T47D (cell line): ENCODE results near the gene TNFRSF4.
"Not testable (repeated sequence)": the region's sequence is repeated elsewhere in the genome, so short reads cannot be mapped to it uniquely, and the experiment has no call there.

ENCODE experiments used
- DNase-seq, 2 experiments: peaks; one replicate each; pipeline versions ENCODE4 v3.0.0 to v3.0.0-alpha.2; 2011 to 2012; ENCODE audit warnings: low read depth in 1 of 2, low spot score in 1 of 2
- JUND ChIP-seq: IDR thresholded peaks from 2 replicates; pipeline ENCODE4 v1.6.1; 2012; ENCODE audit warnings: low read depth
- in situ Hi-C: cut with HindIII; loops from 2 replicates; pipeline ENCODE4 v1.10.0; 2016; ENCODE audit warnings: low sequenced_read_pairs, low pct_unique_long_range_greater_than_20kb

TNFRSF4 gene

DNA sequence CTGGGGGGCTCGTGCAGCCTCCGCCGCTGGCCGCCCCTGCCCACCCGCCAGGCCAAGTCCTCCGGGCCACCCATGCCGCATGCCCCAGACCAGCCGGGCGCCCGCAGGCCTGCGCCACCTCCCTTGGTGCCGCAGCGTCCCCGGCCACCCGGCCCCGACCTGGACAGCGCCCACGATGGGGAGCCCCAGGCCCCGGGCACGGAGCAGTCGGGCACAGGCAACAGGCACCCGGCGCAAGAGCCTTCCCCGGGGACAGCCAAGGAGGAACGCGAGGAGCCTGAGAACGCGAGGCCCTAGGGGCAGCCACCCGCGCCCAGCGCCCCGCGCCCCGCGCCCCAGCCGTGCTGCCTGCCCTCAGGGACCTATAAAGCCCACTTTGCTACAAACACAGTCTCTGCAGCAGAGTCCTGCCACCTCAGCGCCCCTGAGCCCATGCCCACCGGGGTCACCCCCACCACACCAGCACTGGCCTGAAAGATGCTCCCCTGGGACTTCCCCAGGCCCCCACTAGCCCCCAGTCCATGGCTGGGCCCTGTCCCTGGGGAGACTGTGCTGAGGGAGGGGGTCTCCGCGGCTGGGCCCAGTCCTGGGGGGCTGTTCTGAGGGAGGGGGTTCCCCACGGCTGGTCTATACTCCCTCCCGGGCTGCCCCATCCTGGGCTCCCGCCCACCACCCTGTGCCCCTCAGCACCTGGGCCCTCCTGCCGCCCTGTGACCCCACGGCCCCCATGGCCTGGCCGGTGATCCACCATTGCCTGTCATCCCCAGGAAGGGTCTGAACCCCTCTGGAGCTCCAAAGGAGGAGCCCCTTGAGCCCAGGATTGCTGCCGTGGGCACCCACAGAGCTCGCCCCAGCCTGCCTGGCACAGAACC lies 16.2 kb downstream of the TNFRSF4 start:
- DNase-seq: no peak
- TF ChIP-seq JUND: no peak

DNA sequence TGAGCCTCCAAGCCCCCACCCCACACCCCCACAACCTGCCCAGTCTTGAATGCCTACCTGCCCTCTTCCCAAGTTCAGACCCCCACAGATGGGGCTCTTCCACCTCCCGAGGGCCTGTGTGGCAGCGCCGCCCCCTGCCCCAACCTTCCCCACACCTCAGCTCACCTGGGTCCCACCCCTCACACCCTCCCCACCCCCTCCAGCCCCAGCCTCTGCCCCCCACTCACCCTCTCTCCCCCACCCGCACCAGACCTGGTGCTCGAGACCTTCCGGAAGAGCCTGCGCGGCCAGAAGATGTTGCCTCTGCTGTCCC lies 16.8 kb downstream of the TNFRSF4 start:
- no peak for DNase-seq
- in situ Hi-C loops: no loop called here
- TF ChIP-seq JUND: no peak

More for the DNA sequence above, 16.2 kb downstream of the TNFRSF4 start:
- in situ Hi-C loops: no loop called here

DNA sequence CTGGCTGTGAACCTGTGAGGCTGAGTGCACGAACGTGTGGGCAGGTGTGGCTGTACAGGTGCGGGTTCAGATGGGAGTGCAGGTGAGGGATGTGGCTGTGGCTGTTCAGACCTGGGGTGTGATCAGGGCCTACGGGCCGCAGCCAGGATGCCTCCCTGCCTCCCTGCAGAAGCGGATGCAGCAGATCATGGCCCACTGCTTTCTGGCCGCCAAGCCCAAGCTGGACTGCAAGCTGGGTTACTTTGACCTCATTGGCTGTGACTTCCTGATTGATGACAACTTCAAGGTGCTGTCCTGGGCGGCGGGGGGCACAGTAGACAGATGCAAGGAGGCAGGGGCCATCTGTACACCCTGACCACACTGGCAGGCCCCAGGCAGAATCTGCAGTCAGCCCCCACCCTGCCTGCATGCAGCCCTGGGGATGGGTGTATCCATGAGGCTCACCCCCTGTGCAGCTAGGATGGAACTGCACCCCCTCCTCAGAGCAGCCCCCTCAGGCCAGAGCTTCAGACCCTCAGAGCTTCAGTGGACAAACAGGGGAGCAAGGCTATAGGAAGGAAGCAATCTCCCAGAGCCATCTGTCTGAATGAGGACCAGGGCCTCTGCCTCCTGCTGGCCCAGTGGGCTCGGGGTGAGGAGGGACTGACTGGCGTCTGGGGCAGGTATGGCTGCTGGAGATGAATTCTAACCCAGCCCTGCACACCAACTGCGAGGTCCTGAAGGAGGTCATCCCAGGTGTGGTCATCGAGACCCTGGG lies 17.3 kb downstream of the TNFRSF4 start:
- in situ Hi-C loops: no loop called here
- TF ChIP-seq JUND: no peak
- DNase-seq: no peak

DNA sequence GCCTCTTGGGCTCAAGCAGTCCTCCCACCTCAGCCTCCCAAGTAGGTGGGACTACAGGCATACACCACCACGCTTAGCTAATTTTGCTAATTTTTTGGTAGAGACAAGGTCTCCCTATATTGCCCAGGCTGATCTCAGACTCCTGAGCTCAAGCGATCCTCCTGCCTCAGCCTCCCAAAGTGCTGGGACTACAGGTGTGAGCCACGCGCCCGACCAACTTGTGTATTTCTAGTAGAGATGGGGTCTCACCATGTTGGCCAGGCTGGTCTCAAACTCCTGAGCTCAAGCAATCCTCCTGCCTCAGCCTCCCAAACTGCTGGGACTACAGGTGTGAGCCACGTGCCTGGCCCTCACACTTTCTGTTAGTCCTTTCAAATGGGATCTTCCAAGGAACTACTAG lies 18.2 kb downstream of the TNFRSF4 start:
- in situ Hi-C loops: not testable (repeated sequence)

DNA sequence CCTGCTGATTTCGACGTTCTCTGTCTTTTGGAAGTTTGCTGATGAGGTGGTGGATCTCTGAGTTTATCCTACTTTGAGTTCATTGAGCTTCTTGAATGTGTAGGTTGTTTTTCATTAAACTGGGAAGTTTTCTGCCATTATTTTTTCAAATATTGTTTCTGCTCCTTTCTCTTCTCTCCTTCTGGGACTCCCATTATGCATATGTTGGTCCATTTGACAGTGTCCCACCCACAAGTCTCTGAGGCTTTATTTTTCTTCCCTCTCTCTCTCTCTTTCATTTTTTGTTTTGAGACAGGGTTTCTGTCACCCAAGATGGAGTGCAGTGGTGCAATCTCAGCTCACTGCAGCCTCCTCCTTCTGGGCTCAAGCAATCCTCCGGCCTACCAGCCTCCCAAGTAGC lies 19.2 kb downstream of the TNFRSF4 start:
- no peak for TF ChIP-seq JUND
- no peak for DNase-seq
- in situ Hi-C loops: no loop called here

More for the DNA sequence above, 18.2 kb downstream of the TNFRSF4 start:
- DNase-seq: not testable (repeated sequence)

DNA sequence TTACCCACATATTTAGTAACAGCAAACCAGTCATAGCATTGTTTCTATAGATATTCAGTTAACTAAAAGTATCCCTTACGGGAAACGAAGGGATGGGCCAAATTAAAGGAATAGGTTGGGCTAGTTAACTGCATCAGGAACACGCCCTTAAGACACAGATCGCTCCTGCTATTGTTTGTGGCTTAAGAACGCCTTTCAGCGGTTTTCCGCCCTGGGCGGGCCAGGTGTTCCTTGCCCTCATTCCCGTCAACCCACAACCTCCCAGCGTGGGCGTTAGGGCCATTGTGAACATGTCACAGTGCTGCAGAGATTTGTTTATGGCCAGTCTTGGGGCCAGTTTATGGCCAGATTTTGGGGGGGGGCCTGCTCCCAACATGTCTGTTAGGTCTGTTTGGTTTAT lies 22.2 kb downstream of the TNFRSF4 start:
- in situ Hi-C loops: no loop called here
- DNase-seq: no peak
- TF ChIP-seq JUND: no peak

DNA sequence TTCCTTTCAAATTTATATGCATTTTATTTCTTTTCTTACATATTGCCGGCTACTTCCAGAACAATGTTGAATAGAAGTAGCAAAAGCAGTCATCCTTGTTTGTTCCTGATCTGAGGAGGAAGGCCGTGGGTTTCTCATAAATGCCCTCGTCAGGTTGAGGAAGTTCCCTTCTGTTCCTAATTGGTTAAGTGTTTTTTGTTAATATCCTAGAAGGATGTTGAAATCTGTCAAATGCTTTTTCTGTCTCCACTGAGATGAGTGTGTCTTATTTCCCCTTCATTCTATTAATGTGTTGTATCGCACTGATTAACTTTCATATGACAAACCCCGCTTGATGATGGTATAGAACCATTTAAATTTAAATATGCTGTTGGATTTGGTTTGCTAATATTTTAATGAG lies 24.8 kb downstream of the TNFRSF4 start:
- DNase-seq: no peak
- no peak for TF ChIP-seq JUND
- in situ Hi-C loops: no loop called here

DNA sequence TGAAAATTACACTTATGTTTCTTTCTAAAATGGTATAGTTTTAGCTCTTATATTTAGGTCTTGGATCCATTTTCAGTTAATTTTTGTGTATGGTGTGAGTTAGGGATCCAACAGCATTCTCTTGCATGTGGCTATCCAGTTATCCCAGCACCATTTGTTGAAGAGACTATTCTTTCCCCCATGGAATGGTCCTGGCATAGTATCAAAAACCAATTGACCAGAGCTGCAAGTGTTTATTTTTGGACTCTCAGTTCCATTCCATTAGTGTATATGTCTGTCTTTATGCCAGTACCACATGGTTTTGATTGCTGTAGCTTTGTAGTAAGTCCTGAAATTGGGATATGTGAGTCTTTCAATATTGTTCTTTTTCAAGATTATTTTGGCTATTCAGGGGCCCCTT lies 26.0 kb downstream of the TNFRSF4 start:
- TF ChIP-seq JUND: no peak
- in situ Hi-C loops: no loop called here
- no peak for DNase-seq

DNA sequence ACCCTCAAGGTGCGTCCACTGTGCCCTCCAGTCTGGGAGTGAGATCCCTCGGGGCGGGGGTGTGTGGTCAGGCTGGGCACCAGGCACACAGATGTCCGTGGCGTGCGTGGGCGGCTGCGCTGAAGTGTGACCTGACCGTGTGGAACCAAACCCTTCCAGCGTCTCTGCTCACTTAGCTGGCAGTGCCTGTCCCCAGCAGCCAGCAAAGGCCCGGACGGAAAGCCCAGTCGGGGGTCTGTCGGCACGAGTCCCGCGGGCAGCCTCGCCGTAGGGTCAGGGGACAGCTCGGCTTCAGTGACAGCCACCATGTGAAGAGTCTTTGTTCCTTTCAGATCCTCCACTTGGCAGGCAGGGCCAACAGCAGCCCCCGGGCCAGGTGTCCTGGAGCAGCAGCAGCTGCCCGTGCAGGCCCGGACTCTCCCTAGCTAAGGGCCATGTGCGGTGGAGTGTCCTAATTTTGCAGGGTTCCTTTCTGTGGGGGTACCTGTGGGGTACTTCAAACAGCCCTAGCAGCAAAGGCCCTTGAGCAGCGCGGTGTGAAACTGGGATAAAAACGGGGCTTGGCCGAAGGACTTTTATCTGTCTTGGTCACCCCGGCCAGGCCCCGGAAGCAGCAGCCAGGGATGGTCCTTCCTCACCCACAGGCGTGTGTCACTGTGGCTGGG lies 28.7 kb downstream of the TNFRSF4 start:
- in situ Hi-C loops: no loop called here
- no peak for DNase-seq
- no peak for TF ChIP-seq JUND

DNA sequence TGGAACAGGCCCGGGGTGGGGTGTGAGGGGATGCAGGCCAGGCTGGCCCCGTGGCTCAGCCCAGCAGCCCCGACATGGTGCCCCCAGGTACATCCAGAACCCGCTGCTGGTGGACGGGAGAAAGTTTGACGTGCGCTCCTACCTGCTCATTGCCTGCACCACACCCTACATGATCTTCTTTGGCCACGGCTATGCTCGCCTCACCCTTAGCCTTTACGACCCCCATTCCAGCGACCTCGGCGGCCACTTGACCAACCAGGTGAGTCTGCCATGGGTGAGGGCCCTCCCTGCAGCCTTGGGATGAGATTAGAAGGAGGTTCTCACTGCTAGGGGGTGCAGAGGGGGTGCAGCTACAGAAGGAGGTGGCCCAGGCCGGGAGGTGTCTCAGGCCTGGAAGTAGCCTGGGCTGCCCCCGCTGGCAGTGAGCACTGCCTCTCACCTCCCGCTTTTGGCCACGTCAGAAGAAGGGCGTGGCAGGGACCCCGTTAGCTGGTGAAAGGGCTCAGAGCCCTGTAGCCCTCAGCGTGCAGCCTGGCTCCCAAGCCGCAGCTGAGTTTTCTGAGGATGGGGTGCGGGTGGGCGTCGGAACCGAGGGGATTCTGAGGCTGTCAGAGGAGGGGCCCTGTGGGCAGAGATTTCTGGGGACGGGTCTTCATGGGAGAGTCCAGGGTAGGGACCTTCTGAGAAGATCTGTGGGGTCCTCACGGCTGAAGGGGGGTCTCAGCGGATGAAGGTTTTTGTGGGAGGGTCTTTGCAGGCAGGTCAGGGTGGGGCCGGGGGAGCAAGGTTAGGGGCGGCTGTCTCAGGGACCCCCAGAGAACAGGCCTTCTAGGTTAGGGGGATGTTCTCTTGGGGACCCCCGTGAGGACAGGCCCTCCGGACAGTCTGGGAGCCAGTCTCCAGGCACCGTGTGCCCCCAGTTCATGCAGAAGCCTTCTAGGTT lies 29.8 kb downstream of the TNFRSF4 start:
- TF ChIP-seq JUND: no peak
- DNase-seq: no peak
- in situ Hi-C loops: no loop called here

DNA sequence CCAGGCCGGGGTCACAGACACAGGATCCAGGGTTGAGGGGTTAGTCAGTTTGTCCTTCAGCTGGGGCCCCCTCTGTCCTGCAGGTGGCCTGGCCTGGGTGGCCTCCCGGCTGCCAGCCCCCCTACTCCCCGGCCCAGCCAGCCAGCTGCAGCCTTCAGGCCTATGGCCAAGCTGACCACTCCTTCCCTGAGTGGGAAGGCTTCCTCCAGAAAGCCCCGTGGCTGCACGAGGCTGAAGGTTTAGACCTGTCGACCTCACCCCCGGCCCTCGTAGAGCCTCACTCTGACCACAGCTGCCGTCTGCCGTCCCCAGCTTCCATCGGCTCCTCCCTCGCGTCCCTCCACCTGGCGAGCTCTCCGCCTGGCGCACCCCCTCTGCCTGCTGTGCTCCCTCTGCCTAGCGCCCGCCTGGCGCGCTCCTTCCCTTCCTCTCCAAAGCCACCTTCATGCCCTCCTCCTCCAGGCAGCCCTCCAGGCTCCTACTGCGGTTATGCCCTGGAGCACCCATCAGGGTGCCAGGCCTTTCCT lies 30.7 kb downstream of the TNFRSF4 start:
- DNase-seq: no peak
- TF ChIP-seq JUND: no peak
- in situ Hi-C loops: no loop called here
